Type B pancreatic cell (in vitro differentiated cells): ENCODE measurements around the gene RGS17. TPM values are rescaled to one million over a fixed set of nuclear protein-coding genes. Genes with fewer than 3 reads are reported as not detected.
A peak's percentile ranks its signal among the peaks of the same experiment; 100 is the strongest.
"Not testable (repeated sequence)": the region's sequence is repeated elsewhere in the genome, so short reads cannot be mapped to it uniquely, and the experiment has no call there.

Source experiments
- DNase-seq: peaks from one replicate; pipeline ENCODE4 v3.0.0; 2021; ENCODE audit warnings: mixed read lengths; ENCODE audit not compliant: unreplicated experiment; ENCODE audit errors: extremely low spot score
- H3K27ac Mint-ChIP-seq: 2 replicates; pipeline ENCODE4 v1.8.0; 2021; ENCODE audit warnings: mild to moderate bottlenecking, mixed read lengths
- H3K27me3 Mint-ChIP-seq: 2 replicates; pipeline ENCODE4 v1.8.0; 2021; ENCODE audit warnings: mixed read lengths
- H3K36me3 Mint-ChIP-seq: 2 replicates; pipeline ENCODE4 v1.8.0; 2021; ENCODE audit warnings: mixed read lengths
- H3K4me1 Mint-ChIP-seq: one replicate; pipeline ENCODE4 v1.8.0; 2021; ENCODE audit warnings: mixed read lengths; ENCODE audit not compliant: unreplicated experiment
- H3K4me3 Mint-ChIP-seq: 2 replicates; pipeline ENCODE4 v1.8.0; 2021; ENCODE audit warnings: mild to moderate bottlenecking, mixed read lengths
- H3K9me3 Mint-ChIP-seq: 2 replicates; pipeline ENCODE4 v1.8.0; 2021; ENCODE audit warnings: mixed read lengths
- CTCF ChIP-seq: fragments of 200-600 bp; sonication (generic); conservative IDR thresholded peaks from 2 replicates; pipeline ENCODE4 v1.5.0; 2021; ENCODE audit warnings: antibody characterized with exemption, mild to moderate bottlenecking
- total RNA-seq: library from RNA; stranded (reverse); gene quantifications from 2 replicates; pipeline ENCODE4 v1.2.1, GENCODE V29; 2021; ENCODE audit warnings: low replicate concordance

The RGS17 gene
- total RNA-seq, 1 donor from 2014 or later, result 3.7 TPM

GRCh38 chr6:152977556-152977955 lies 153.5 kb downstream of the RGS17 start:
- no peaks in the 10 kb centered on the region for H3K27me3 Mint-ChIP-seq
- H3K9me3 Mint-ChIP-seq, result peaks cover 4% of the 10 kb centered on the region
- H3K4me3 Mint-ChIP-seq, result no peak overlapping the region
- DNase-seq, result no peak
- H3K36me3 Mint-ChIP-seq, result peaks cover 30% of the 10 kb centered on the region
- no peak overlapping the region for H3K27ac Mint-ChIP-seq
- H3K4me1 Mint-ChIP-seq, result peaks cover 26% of the 10 kb centered on the region
- no peak for TF ChIP-seq CTCF

- peaks cover 26% of the 10 kb centered on the region for H3K4me1 Mint-ChIP-seq
- H3K4me3 Mint-ChIP-seq, result no peak overlapping the region
- no peak for DNase-seq
- H3K36me3 Mint-ChIP-seq, result peaks cover 34% of the 10 kb centered on the region
- no peak overlapping the region for H3K27ac Mint-ChIP-seq
- no peaks in the 10 kb centered on the region for H3K27me3 Mint-ChIP-seq
- H3K9me3 Mint-ChIP-seq, result peaks cover 4% of the 10 kb centered on the region
- TF ChIP-seq CTCF, result no peak
Measured at GRCh38 chr6:152976749-152977148, 154.3 kb downstream of the RGS17 start.

GRCh38 chr6:152975204-152975915 lies 155.7 kb downstream of the RGS17 start:
- H3K4me1 Mint-ChIP-seq, result peaks cover 17% of the 10 kb centered on the region
- no peak for TF ChIP-seq CTCF
- peaks cover 4% of the 10 kb centered on the region for H3K9me3 Mint-ChIP-seq
- DNase-seq, result no peak
- H3K27me3 Mint-ChIP-seq, result no peaks in the 10 kb centered on the region
- peaks cover 42% of the 10 kb centered on the region for H3K36me3 Mint-ChIP-seq
- H3K27ac Mint-ChIP-seq, result peak overlapping the region; percentile 17
- no peak overlapping the region for H3K4me3 Mint-ChIP-seq

- Mint-ChIP-seq H3K4me3 (no peak overlapping the region), H3K9me3 (peaks cover 7% of the 10 kb centered on the region), H3K4me1 (peaks cover 13% of the 10 kb centered on the region), H3K36me3 (peaks cover 47% of the 10 kb centered on the region), H3K27me3 (no peaks in the 10 kb centered on the region), H3K27ac (no peak overlapping the region)
- no peak for DNase-seq
- no peak for TF ChIP-seq CTCF
Measured at GRCh38 chr6:152973916-152974315, 157.2 kb downstream of the RGS17 start.

- Mint-ChIP-seq H3K9me3 (peaks cover 12% of the 10 kb centered on the region), H3K4me1 (peaks cover under 1% of the 10 kb centered on the region), H3K36me3 (peaks cover 36% of the 10 kb centered on the region), H3K4me3 (no peak overlapping the region), H3K27me3 (no peaks in the 10 kb centered on the region), H3K27ac (no peak overlapping the region)
- no peak for DNase-seq
- TF ChIP-seq CTCF, result no peak
Measured at GRCh38 chr6:152969688-152970418, 161.2 kb downstream of the RGS17 start.

- H3K4me3 Mint-ChIP-seq, H3K27me3 Mint-ChIP-seq, H3K27ac Mint-ChIP-seq, DNase-seq, H3K4me1 Mint-ChIP-seq: not testable (repeated sequence)
- H3K9me3 Mint-ChIP-seq, result peaks cover 12% of the 10 kb centered on the region
- H3K36me3 Mint-ChIP-seq, result peaks cover 15% of the 10 kb centered on the region
Measured at GRCh38 chr6:152966168-152966894, 164.8 kb downstream of the RGS17 start.
